ENCODE data around the gene LRRFIP1. TPM values are rescaled to one million over a fixed set of nuclear protein-coding genes. Genes with fewer than 3 reads are reported as not detected.

The LRRFIP1 gene
- total RNA-seq, 1 donor from 2014 or later = 88.5 TPM

DNA sequence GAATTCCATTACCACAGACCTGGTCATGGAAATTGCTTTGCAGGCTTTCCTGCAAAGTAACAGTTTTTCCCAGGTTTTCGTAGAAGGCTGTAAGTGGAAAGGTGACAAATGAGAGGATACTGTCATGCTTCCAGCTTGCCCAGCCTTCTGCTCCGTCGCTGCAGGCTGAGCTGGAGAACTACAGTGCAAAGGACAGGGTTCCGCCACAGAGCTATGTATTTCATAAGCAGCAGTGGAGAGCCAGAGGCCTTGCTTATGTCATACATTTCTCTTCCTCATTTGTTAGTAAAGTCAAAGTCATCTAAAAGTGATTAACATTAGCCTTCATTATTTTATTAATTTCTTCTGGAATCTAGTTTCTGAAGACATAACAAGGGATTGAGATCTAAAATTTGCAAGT, 98.3 kb downstream of the LRRFIP1 start:
- peak; percentile 69 for ATAC-seq (ENCODE audit: poor library complexity)
- peak; percentile 59 for DNase-seq
- intact Hi-C loops (cut with DNase I) = no loop called here

DNA sequence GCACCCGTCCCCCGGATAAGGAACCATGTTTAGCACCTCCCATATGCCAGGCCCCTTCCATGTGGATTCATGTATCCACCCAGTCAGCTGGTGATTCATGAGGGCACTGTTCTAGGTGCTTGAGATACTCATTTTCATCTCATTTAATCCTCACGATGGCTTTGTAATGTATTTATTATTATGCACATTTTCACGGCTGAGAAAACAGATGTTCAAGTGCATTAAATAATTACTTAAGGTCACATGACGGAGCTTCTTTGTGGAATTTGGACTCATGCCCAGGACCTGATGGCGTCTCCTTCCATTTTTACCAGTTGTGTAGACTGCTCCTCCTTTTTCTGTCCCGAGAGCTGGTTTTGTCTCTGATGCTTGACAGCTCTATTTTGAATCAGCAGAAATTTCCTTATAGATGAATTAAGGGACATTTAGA, 99.0 kb downstream of the LRRFIP1 start:
- DNase-seq (peak; percentile 46), ATAC-seq (ENCODE audit: poor library complexity) (peak; percentile 72)
- intact Hi-C loops (cut with DNase I) = no loop called here

DNA sequence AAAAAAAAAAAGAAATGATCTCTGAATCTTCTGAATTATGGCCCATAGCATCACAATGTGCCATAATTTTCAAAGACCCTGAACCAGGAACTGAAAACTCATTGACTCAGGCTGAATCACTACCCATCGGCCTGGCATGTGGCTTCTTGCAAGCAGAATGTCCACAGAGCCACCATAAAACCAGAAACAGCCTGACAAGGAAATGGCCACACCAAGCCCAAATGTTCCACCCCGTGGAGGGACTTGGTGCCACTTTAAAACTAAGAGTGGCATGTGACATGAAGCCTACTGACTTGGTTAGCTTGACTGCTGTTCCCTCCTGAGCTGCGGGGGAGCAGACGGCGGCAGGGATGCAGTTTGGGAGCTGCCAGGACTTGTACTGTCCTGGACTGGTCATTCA, 100.0 kb downstream of the LRRFIP1 start:
- intact Hi-C loops (cut with DNase I) = no loop called here
- ATAC-seq (ENCODE audit: poor library complexity) (no peak), DNase-seq (no peak)

DNA sequence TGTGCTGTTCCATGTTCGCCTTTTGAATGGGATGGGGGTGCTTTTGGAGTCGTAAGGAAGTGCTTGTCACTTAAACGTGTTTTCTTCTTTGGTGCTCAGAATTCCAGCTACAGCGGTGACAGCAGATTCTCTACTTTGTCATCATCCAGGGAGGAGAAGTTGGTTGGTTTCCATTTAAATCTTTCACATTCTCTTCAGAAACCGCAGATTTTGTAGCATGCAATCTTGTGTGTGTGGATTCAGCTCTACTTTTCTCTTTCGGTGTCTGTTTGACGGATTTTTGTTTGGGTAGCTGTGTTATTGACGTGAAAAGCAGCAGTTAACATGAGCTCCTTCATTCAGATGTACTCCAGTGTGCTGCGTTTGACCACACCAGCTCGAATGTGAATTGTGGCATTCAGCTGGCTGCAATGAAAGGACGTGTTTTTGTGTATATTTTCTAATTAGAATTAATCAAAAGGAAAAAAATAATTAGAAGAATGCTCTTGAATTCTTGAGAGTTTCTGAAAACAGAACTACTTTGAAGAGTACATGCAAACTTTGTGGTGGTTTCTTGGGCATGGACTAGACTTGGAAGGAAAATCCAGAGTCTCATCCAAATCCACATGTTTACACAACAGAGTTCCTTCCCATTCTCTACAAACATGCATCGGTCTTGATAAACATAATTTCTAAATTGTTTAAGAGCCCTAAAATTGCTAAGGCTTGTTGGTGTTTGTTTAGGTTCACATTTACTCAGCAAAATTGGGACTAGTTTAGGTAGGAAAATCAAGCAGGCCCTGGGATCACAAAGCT, 102.5 kb downstream of the LRRFIP1 start:
- intact Hi-C loops (cut with DNase I) = loop anchor here (2.0 kb wide), 1 partner anchor 29 kb away; no protein-coding TSS in a partner anchor
- ATAC-seq (ENCODE audit: poor library complexity) (no peak), DNase-seq (no peak)

DNA sequence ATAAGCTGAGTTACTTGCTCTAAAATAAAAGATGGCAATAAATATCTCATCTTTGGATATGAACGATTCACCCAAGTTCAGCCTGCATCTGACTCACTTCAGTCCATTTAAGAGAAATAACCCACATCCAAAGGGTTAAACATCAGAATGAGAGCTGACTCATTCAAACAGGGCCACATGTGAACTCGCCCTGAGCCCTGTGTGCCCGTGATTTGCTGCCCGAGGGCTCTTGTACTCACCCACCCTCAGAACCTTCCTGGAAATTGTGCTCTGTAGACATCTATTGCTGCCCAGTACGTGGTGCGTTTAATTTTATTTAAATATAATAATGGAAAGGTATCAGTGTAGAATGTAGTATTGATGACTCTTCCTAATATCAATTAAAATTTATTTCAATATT, 104.3 kb downstream of the LRRFIP1 start:
- intact Hi-C loops (cut with DNase I) = no loop called here
- ATAC-seq (ENCODE audit: poor library complexity) = no peak
- DNase-seq = no peak

DNA sequence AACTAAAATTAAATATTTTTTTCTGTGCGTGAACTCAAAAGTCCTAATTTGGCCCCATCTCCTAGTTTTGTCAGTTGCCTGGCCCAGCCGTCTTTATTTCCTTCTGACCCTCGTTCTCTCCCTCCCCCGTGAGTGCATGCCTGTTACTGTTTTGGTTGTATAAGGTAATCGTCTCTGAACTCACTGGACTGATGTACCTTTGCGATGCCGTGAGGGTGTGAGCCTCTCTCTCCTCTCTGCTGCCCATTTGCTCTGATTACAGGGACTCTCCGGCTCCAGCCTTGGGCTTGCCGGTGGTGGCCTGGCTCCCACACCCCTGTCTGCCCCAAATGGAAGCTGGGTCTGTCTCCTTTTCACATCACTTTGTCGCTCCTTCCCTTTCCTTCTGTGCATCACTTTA, 104.7 kb downstream of the LRRFIP1 start:
- ATAC-seq (ENCODE audit: poor library complexity) = peak; percentile 28
- intact Hi-C loops (cut with DNase I) = no loop called here
- no peak for DNase-seq

DNA sequence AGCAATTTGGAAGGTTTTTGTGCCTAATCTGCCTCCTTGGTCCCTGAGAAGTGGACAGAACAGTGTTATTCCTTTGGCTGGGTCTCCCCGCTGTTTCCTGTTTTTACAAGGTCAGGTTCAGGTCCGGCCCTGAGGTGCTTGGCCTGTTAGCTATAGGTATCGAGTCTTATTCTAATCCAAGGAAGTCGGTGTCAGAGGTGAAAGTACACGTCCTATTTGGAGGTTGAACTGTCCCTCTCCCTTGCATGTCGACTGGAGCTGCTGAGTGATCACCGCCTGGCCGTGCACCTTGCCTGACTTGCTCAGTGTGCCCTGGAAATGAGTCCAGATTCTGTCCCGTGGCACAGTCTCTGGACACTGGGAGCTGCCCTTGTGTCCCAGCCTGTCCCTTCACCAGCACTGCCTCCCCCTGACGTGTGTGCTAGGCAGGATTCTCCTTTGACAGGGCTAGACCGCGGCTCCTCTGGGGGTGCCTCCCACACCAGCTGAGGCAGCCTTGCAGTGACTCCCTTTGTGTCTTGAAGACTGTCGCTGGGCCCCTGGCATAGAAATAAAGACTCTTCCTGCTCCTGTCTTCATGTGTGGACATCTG, 105.5 kb downstream of the LRRFIP1 start:
- intact Hi-C loops (cut with DNase I) = no loop called here
- ATAC-seq (ENCODE audit: poor library complexity) (peak; percentile 82), DNase-seq (peak; percentile 73)

DNA sequence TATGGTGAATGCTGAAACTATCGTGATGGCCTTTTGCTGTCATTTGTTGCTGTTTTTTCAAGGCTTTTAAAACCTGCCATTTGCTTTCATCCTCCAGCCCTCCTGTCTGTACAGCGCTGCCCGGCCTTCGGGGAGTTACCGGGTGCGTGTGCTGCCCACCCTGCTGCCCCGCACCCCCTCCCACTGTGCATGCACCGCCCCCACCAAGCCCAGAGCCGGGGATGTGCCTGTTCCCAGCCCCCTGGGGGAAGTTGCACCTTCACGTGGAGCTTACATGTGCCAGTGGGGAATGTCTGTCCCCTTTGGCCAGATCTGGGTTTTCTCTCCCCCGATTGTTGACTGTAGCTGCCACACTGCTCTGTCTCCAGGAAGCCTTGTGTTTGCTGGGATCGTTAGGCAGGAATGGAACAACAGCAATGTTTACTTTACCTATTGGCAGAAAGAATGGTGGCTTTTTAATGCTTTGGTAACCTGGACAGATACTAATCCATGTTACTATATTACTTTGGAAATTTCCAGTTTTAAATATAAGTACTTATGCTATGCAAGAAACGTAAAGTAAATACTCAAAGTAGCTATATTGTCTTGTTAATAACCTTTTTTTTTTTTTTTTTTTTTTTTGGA, 106.4 kb downstream of the LRRFIP1 start:
- ATAC-seq (ENCODE audit: poor library complexity) = peak; percentile 40
- no peak for DNase-seq
- intact Hi-C loops (cut with DNase I) = no loop called here

DNA sequence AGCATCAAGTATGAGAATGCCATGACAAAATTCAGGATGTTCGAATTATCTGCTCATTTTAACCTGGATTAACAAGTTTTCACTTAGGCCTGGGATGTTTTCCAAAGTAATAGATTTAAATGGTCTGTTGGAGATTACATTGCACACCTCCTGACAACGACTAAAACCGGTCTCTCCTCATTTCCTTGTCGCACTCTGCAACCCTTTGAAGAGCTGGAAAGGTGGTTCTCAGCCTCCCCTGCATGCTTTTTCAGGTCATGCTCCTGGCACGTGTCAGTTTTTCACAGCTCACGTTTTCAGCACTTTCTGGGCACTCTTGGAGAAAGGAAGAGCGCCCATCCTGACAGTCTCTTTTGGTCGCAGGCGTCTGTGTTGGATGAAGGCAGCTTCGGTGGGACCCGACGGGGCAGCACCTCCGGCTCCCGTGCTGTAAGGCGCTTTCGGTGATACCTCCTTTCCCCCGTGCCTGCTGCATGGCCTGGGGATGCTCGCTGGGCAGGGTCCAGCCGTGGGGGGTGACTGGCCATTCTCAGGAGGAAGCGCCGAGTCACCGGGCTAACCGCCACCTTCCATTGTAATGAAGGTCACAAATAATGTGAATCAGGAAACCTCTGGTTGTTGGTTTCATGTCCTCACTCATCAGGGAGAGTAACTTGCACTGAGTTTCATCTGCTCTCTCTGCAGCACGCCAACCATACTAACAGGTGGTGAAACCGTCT, 107.7 kb downstream of the LRRFIP1 start:
- intact Hi-C loops (cut with DNase I) = no loop called here
- DNase-seq = no peak
- ATAC-seq (ENCODE audit: poor library complexity) = no peak

DNA sequence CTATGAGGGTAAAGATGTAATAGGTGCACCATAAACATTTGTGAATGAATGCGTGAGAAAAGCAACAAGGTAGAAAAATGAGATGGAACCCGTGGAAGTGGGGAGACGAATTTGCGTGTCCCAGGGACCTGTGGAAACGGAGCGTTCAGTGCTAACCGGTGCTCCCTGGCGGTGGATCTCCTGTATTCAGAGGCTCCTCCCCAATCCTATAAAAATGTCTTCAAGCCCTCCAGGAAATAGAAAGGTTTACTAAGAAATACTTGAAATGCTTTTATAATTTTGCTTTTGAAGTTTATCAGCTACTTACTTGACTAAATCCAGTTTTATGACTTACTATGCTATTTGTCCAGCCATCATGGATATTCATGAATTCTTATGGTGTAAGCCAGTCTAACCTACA, 108.4 kb downstream of the LRRFIP1 start:
- intact Hi-C loops (cut with DNase I) = no loop called here
- no peak for ATAC-seq (ENCODE audit: poor library complexity)

DNA sequence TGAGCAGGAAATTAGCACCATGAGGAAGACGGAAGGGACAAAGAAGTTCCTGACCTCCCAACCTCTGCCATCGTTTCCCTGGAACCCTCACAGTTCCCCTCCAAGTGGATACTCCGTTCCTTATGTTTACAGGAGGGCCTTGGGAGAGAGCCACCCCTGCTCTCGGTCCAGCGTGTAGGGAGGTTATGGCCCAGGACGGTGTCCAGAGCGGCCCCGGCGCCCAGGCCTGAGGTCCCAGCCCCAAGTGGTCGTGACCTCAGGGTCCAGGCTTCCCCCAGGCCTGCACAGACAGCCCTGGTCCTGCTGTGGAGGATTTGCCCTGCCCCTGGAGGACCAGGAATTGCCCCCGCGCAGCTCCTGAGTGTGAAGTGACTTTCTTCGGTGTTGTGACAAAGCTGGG, 109.4 kb downstream of the LRRFIP1 start:
- intact Hi-C loops (cut with DNase I) = no loop called here
- ATAC-seq (ENCODE audit: poor library complexity) = no peak

More for the DNA sequence above, 108.4 kb downstream of the LRRFIP1 start:
- DNase-seq = no peak

DNA sequence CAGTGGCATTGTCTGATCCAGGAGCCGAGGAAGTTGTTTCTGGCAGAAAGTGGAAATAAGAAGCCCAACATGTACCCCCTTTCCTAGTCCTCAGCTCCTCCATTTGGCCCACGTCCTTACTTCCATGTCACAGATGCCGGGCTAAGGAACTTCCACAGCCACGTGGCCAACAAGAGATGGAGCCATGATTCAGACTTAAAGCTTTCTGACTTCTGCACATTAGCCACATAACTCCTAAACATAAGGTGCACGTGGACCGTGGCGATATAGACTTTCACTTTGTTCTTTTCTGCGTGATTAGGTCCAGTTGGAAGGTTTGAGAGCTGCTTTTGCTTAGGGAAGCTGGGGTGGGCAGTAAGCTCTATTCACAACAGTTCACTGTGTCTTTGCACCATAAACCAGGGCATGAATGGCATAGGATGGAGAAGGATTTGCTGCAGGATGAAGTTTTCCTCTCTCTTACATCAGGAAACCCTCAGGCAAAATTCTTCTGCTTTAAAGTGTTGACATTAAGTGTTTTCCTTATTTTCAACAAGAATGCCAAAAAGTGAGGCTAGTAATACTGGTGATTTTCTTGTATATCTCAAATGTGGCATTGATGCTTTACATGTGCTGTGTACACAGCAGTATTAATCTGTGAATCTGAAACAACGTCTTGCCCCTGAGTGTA, 109.9 kb downstream of the LRRFIP1 start:
- DNase-seq (no peak), ATAC-seq (ENCODE audit: poor library complexity) (no peak)
- intact Hi-C loops (cut with DNase I) = no loop called here

More for the DNA sequence above, 109.4 kb downstream of the LRRFIP1 start:
- peak; percentile 30 for DNase-seq

DNA sequence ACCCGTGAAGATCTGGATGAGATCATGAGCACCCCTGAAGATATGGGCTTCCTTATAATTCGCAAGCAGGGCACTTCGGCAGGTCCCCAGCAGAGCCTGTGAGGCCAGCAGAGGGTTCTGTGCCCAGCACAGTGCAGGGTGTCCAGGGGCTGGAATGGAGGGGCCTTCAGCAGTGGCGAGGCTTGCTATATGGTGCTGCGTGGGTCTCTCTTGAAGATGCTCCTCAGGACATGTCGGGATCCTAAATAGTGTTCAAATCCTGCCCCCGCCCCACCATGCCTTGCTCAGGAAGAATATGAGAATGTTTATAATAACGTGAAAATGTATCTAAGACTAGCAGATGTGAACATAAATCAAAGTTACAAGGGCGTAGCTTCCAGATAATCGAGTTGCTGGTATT, 110.9 kb downstream of the LRRFIP1 start:
- ATAC-seq (ENCODE audit: poor library complexity) = no peak
- DNase-seq = peak; percentile 14
- intact Hi-C loops (cut with DNase I) = no loop called here

DNA sequence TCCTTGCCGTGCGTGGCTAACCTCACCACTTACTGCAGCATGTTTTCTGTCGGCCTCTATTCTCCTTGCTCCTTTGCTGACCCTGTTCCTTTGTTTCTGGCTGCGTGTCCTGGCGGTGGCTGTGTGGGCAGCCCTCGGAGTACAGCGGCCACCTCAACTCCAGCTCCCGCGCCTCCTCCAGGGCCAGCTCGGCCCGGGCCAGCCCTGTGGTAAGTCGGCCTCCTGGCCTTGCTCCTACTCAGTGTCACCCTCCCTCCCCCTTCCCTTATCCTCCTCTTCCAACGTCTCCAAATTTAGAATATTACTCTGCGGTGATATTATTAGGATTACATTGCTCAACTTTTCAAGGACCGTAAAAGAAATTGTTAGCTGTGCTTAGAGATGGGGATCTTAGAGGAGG, 111.7 kb downstream of the LRRFIP1 start:
- DNase-seq (peak; percentile 81), ATAC-seq (ENCODE audit: poor library complexity) (peak; percentile 92)
- intact Hi-C loops (cut with DNase I) = no loop called here

DNA sequence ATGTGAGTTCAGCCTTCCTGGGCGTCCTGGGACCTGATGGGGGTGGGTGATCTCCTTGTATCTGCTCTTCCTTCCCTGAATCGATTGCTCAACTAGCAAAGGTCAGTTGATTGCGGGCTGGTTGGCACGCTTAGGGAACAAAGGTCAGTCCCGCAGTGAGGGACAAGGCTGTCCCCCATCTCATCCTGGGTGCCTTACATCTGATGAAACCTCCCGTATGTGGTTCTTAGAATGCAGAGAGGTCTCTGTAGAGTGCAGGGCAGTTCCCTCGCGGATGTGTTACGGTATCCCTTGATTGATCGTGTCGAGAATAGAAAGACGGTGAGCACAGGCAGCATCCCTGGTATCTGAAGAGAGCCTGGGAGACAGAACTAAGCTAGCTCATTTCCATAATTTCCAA, 114.8 kb downstream of the LRRFIP1 start:
- ATAC-seq (ENCODE audit: poor library complexity) (no peak), DNase-seq (no peak)
- intact Hi-C loops (cut with DNase I) = no loop called here

DNA sequence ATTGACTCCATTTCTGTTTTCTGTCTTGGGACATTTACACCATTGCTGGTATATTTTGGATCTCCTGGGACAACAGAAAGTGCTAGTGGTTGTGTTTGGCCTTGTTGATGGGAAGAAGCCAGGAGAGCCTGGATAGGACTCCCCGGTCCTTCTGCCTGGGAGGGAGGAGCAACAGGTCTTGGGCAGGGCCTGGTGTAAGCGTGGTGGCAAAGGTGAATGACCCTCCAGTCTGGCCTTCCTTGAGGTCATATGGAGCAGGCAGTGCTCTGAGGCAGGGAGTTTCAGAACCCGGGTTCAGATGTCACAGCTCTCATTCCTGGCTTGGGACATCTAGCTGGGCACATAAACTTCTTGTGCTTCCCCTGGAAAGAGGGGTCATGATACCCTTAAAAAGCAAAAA, 115.2 kb downstream of the LRRFIP1 start:
- DNase-seq (no peak), ATAC-seq (ENCODE audit: poor library complexity) (no peak)
- intact Hi-C loops (cut with DNase I) = no loop called here

DNA sequence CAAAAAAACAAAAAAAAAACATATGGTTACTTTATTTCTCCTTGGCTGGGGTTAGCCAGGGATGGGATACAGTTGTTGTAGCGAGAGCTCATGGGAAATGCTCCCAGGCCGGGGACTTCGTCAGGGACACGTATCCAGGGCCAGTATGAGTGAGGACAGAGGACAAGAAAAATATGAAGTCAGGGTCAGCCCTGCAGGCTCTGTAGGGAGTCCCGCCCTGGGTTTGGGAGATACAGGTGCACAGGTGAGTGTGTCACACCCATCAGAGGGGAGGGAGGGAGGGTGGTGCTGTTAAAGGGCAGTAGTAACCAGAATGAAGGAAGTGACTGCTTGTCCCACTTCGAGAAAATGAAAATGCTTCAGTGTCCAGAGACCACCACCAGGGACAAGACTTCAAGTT, 115.6 kb downstream of the LRRFIP1 start:
- ATAC-seq (ENCODE audit: poor library complexity) (no peak), DNase-seq (no peak)
- intact Hi-C loops (cut with DNase I) = no loop called here

DNA sequence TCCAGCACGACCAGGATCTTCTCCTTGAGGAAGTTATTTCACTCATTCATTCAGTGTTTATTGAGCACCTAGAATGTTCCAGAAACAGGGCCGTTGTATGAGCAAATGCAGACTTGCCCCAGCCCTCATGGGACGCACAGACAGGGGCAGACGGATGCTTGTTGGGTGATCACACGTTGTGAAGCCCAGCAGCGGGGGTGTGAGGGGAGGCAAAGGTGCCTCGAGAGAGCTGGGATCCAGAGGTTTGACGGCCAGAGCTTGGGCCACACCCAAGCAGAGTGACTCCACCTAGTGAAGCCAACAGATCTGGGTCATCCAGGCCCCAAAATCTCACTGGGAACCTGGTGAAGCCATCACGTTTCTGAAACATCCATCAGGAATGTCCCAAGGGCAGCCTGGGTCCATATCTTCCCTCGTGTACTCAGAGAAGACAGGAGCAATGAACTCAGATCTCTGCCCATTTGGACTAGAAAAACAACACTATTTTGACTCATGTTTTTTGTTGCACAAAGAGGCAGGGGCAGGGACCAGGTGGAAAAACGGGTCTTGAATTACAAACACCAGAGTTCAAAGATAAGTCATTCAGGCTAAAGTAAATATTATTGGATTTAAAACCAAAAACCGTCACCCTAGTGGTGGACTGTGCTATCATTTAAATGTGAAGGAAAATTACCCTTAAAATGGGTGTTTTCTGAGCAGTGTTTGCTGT, 116.3 kb downstream of the LRRFIP1 start:
- DNase-seq = no peak
- intact Hi-C loops (cut with DNase I) = loop anchor here (2.0 kb wide), 1 partner anchor 71 kb away; no protein-coding TSS in a partner anchor
- no peak for ATAC-seq (ENCODE audit: poor library complexity)

All from Right ventricle myocardium superior (tissue), 1 donor.